AG04450 (cell line): ENCODE results near the gene POLR2L. TPM values are rescaled to one million over a fixed set of nuclear protein-coding genes. Genes with fewer than 3 reads are reported as not detected.

ENCODE experiments used
- CTCF ChIA-PET: fragments of 300-600, 350-600 bp; formaldehyde crosslinking; extraction: SDS; loops from one replicate; lab custom pipeline; 2022; ENCODE audit warnings: antibody characterized with exemption, inconsistent platforms; lab: Charles Lee
- POLR2A ChIA-PET: fragments of 350-600 bp; formaldehyde crosslinking; extraction: SDS; loops from one replicate; lab custom pipeline; 2021; ENCODE audit warnings: antibody characterized with exemption, inconsistent platforms; lab: Yijun Ruan, JAX
- DNase-seq: peaks from one replicate; pipeline ENCODE4 v3.0.0-alpha.2; 2011; ENCODE audit warnings: low read depth, low spot score
- H3K27ac ChIP-seq: one replicate; pipeline ENCODE4 v1.5.1; 2012; ENCODE audit warnings: low read depth, low read length, control low read depth
- H3K27me3 ChIP-seq: one replicate; pipeline ENCODE4 v1.6.0; 2012; ENCODE audit warnings: low read length; ENCODE audit not compliant: control insufficient read depth, insufficient read depth
- H3K4me3 ChIP-seq: 2 replicates; pipeline ENCODE4 v1.5.1; 2011; ENCODE audit warnings: mild to moderate bottlenecking, low read depth, low read length, control low read depth
- H3K9me3 ChIP-seq: 2 replicates; pipeline ENCODE4 v1.5.1; 2012; ENCODE audit warnings: low read length; ENCODE audit not compliant: control insufficient read depth, insufficient read depth
- CTCF ChIP-seq: IDR thresholded peaks from 2 replicates; pipeline ENCODE4 v1.5.1; 2011; ENCODE audit warnings: low read depth, low read length, control low read depth, inconsistent platforms
- polyA plus RNA-seq: library from polyadenylated mRNA; depleted of rRNA; stranded (reverse); fragments of >200 nt; gene quantifications from 2 replicates; pipeline ENCODE4 v1.2.3, GENCODE V29; 2011

Gene POLR2L
- polyA plus RNA-seq, 1 experiment: 211 TPM

GRCh38 chr11:870127-870413 is 27.7 kb upstream of the POLR2L start:
- POLR2A ChIA-PET: interaction anchor here (0.7 kb wide), 1 partner anchor 13 kb away, joined by 4 read pairs; no protein-coding TSS in a partner anchor

GRCh38 chr11:869399-870126 is 27.2 kb upstream of the POLR2L start:
- no peak for TF ChIP-seq CTCF
- no peaks in the 10 kb centered on the region for H3K27me3 ChIP-seq
- no peaks in the 10 kb centered on the region; the same call in 1 of the 2 replicates for H3K9me3 ChIP-seq
- ChIA-PET CTCF (no interaction called here), POLR2A (interaction anchor here (0.7 kb wide), 1 partner anchor 13 kb away, joined by 4 read pairs; no protein-coding TSS in a partner anchor)
- no peak for DNase-seq
- H3K27ac ChIP-seq: no peak overlapping the region
- no peak overlapping the region for H3K4me3 ChIP-seq

More at GRCh38 chr11:870127-870413, 27.7 kb upstream of the POLR2L start:
- Histone ChIP-seq H3K4me3 (no peak overlapping the region), H3K9me3 (no peaks in the 10 kb centered on the region; the same call in 1 of the 2 replicates), H3K27ac (no peak overlapping the region), H3K27me3 (no peaks in the 10 kb centered on the region)
- CTCF ChIA-PET: no interaction called here
- DNase-seq: no peak
- TF ChIP-seq CTCF: no peak

GRCh38 chr11:868802-869201 is 26.5 kb upstream of the POLR2L start:
- Histone ChIP-seq H3K27ac (no peak overlapping the region), H3K4me3 (no peak overlapping the region), H3K27me3 (no peaks in the 10 kb centered on the region), H3K9me3 (no peaks in the 10 kb centered on the region; the same call in 1 of the 2 replicates)
- no peak for TF ChIP-seq CTCF
- CTCF ChIA-PET: no interaction called here
- POLR2A ChIA-PET: no interaction called here
- DNase-seq: no peak

GRCh38 chr11:868394-868793 is 26.1 kb upstream of the POLR2L start:
- ChIA-PET POLR2A (no interaction called here), CTCF (no interaction called here)
- H3K27ac ChIP-seq: no peak overlapping the region
- H3K4me3 ChIP-seq: no peak overlapping the region
- no peaks in the 10 kb centered on the region; the same call in 1 of the 2 replicates for H3K9me3 ChIP-seq
- no peak for TF ChIP-seq CTCF
- no peak for DNase-seq
- no peaks in the 10 kb centered on the region for H3K27me3 ChIP-seq

- no peak for TF ChIP-seq CTCF
- no peaks in the 10 kb centered on the region; the same call in 1 of the 2 replicates for H3K9me3 ChIP-seq
- no peaks in the 10 kb centered on the region for H3K27me3 ChIP-seq
- CTCF ChIA-PET: no interaction called here
- no peak overlapping the region for H3K4me3 ChIP-seq
- POLR2A ChIA-PET: interaction anchor here (1.8 kb wide), 1 partner anchor 21 kb away, joined by 4 read pairs; no protein-coding TSS in a partner anchor
- DNase-seq: no peak
- H3K27ac ChIP-seq: no peak overlapping the region
These were observed 25.6 kb upstream of the POLR2L start for GRCh38 chr11:867856-868358.
